ENCODE results near the gene SYTL5.

GRCh38 chrX:38006291-38006690 lies at the start of gene SYTL5:
- TF ChIP-seq CTCF (optimal IDR thresholded peaks at IDR 0.05 in 1 of 3, IDR thresholded peaks at IDR 0.05 in 1 of 3, conservative IDR thresholded peaks at IDR 0.05 in 1 of 3; ENCODE audit: extremely low read depth in 1 of 3, insufficient read depth in 2 of 3, low read length in 3 of 3) (no peak), EZH2 (IDR thresholded peaks at IDR 0.05; ENCODE audit: low read length) (no peak)
